Left cardiac atrium (tissue), 4 donors: Measurements from ENCODE around the gene RASSF5. TPM values are rescaled to one million over a fixed set of nuclear protein-coding genes. Genes with fewer than 3 reads are reported as not detected.

Experiments used
- ATAC-seq, 2 donors: fragments of 200-7000 bp; cut with Tn5 transposase; one replicate each; pipeline ENCODE4 v1.9.1; 2020; ENCODE audit warnings: mild to moderate bottlenecking in 2 of 2, moderate library complexity in 2 of 2
- DNase-seq: peaks from one replicate; pipeline ENCODE4 v3.0.0-alpha.2; 2020
- intact Hi-C, 2 donors: fragments of 100-400 bp; cut with DNase I; formaldehyde crosslinking; loops; one replicate each; pipeline versions ENCODE4 v1.14.1 to v1.15.1; 2022 to 2023
- microRNA-seq, 2 donors: library from miRNA; unstranded; fragments of <30 nt; microRNA quantifications; one replicate each; pipeline ENCODE4 v1.2.0, GENCODE V29; 2020
- total RNA-seq, 2 donors: library from RNA; stranded (reverse); fragmentation: NEBNext Ultra II Directional; extraction: Animal tissue kit (Norgen Biotek cat#: 25700); gene quantifications; one replicate each; pipeline ENCODE4 v1.2.1, GENCODE V29; 2021
- donor health status: DM: no; HTN: yes; CAD: no.
- donor health status: DM: no; HTN: yes; CAD: no; lungs with severe emphysema.
- donor health status: DM: yes; HTN: yes; CAD: no.
- donor health status: Dilated cardiomyopathy.

Gene RASSF5
- total RNA-seq, 2 donors from 2014 or later: 7.8 to 10.0 TPM

DNA sequence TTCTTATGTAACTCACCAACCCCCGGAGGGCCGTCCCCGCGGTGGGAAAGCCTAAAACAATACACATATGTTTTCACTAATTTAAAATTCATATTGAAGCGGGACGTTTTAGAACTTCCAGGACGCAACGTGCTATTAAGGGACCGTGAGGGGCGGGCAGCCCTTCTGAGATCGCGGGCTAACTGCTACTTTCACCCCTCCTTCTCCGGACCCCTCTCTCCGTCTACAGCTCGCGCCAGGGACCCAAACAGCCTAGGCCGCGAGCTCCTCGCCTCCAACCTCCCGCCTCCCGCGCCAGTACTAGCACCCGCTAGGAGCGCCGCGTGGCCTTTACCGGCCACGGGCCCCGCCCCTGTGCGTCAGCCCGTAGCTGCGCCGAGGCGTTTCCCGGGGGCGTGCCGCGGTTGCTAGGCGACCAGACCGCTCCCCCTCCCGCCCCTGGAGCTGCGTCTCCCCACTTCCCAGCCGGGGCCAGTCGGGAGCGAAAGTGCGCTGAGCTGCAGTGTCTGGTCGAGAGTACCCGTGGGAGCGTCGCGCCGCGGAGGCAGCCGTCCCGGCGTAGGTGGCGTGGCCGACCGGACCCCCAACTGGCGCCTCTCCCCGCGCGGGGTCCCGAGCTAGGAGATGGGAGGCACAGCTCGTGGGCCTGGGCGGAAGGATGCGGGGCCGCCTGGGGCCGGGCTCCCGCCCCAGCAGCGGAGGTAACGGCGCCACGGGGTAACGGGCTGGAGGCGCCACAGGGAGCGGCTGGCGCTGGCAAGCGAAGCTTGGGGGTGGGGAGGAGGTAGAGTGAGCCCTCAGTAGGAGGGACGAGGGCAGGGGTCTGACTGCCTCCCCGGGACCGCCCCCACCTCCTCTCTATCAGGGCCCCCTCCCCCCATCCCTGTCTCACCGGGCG lies 128.0 kb downstream of the RASSF5 start, which contains the start of gene DYRK3:
Gene DYRK3 (plus strand): TSS at position 457 of the 898 bp plus-strand sequence. CDS start 168 bp downstream, at position 625.
- ATAC-seq (peak; percentile 99), DNase-seq (peak; percentile 97)
- intact Hi-C loops: loop anchor here in 1 of 2 donors (2.0 to 5.0 kb wide), 2 partner anchors 97 to 173 kb away; no protein-coding TSS in a partner anchor

DNA sequence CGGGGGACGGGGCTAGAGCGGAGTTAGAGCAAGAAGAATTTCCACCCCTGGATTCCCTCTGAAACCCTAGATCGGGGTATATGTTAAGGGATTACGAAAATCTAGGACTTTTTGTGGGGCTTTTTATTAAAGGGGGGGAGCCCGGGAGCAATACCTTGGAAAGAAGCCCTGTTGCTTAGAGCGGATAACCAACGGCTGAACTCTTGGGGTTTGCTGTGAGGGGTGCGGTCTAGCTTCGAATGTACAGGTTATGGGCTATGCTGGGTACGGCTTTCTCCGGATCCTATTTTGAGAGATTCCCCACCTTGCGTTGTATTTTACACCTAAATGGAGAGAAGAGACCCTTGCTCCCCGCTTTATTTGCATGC lies 128.6 kb downstream of the RASSF5 start:
- ATAC-seq (peak in 1 of 2 donors; percentile 1), DNase-seq (no peak)
- intact Hi-C loops: loop anchor here in 1 of 2 donors (2.0 to 5.0 kb wide), 2 partner anchors 96 to 173 kb away; no protein-coding TSS in a partner anchor

- DNase-seq (no peak), ATAC-seq (no peak)
- intact Hi-C loops: loop anchor here in 1 of 2 donors (5.0 kb wide), 1 partner anchor 96 kb away; no protein-coding TSS in a partner anchor
These were observed 129.3 kb downstream of the RASSF5 start for GRCh38 chr1:206636671-206637070.

DNA sequence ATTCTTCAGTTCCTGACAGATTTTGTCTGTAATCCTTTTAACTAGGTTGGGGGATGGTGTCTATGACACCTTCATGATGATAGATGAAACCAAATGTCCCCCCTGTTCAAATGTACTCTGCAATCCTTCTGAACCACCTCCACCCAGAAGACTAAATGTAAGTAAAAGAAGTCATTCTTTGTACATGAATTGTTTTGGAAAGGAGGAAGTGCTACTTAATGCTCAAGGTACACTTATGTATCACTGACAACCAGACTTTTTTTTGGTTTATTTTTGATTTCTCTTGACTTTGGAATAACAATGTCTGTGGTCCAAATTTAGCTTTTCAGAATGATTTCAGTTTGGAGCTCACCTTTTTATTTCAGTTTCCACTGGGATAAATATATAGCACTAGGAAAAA lies 130.3 kb downstream of the RASSF5 start:
- no peak for DNase-seq
- intact Hi-C loops: loop anchor here in 1 of 2 donors (5.0 kb wide), 1 partner anchor 95 kb away; no protein-coding TSS in a partner anchor

More for the DNA sequence above, 130.3 kb downstream of the RASSF5 start:
- ATAC-seq: no peak

Small RNAs within 50 kb of the gene (microRNA-seq; reads per million reads assigned to microRNA genes)
- gene MIR6769B: 0 reads per million in 2 donors

Other genes starting within 250 kb of the RASSF5 start
- 1 to 10 TPM in 1 of 2 donors, under 1 TPM in 1; 0.94 to 1.7 TPM for gene IKBKE, start 37.1 kb upstream of the RASSF5 start, total RNA-seq
- gene EIF2D, start 104.9 kb downstream of the RASSF5 start, total RNA-seq: 10 to 100 TPM; 22.9 to 27.8 TPM
- gene DYRK3, start 128.0 kb downstream of the RASSF5 start, total RNA-seq: 10 to 100 TPM; 12.4 to 18.7 TPM
- 100 to 1,000 TPM; 154 to 219 TPM for gene MAPKAPK2, start 177.4 kb downstream of the RASSF5 start, total RNA-seq